ENCODE results near the gene PCDHB7. TPM values are rescaled to one million over a fixed set of nuclear protein-coding genes. Genes with fewer than 3 reads are reported as not detected.
"Not testable (repeated sequence)": the region's sequence is repeated elsewhere in the genome, so short reads cannot be mapped to it uniquely, and the experiment has no call there.

PCDHB7 gene
- total and polyA plus RNA-seq, 2 donors = 2.6 to 3.2 TPM

- Histone ChIP-seq H3K4me3 (ENCODE audit: low read depth, low read length) (peak within 1 kb of the TSS; percentile 29), H3K4me1 (ENCODE audit: insufficient read depth) (no peaks in the 10 kb centered on the region), H3K27ac (ENCODE audit: low read depth) (no peak within 1 kb of the TSS), H3K36me3 (ENCODE audit: insufficient read depth) (no peaks in the 10 kb centered on the region)
- DNase-seq (ENCODE audit: extremely low spot score) = no peak
- 23% methylated on average over 15 of the region's 15 CpGs for WGBS
Observed at GRCh38 chr5:141223112-141223783, 50.8 kb downstream of the PCDHB7 start, which contains the start of gene PCDHB14. PCDHB14 (plus strand) TSS chr5:141223343; CDS start chr5:141223506, 163 bp downstream.

GRCh38 chr5:141224844-141225243, 52.4 kb downstream of the PCDHB7 start:
- WGBS = 22% methylated on average over 34 of the region's 40 CpGs
- not testable (repeated sequence) for H3K4me3 ChIP-seq (ENCODE audit: low read depth, low read length)

GRCh38 chr5:141225421-141225820, 53.0 kb downstream of the PCDHB7 start:
- H3K4me3 ChIP-seq (ENCODE audit: low read depth, low read length) = not testable (repeated sequence)
- WGBS = 33% methylated on average over 25 of the region's 30 CpGs

More at GRCh38 chr5:141224844-141225243, 52.4 kb downstream of the PCDHB7 start:
- H3K36me3 ChIP-seq (ENCODE audit: insufficient read depth); DNase-seq (ENCODE audit: extremely low spot score); H3K4me1 ChIP-seq (ENCODE audit: insufficient read depth); H3K27ac ChIP-seq (ENCODE audit: low read depth): not testable (repeated sequence)

More at GRCh38 chr5:141225421-141225820, 53.0 kb downstream of the PCDHB7 start:
- H3K27ac ChIP-seq (ENCODE audit: low read depth); H3K36me3 ChIP-seq (ENCODE audit: insufficient read depth); H3K4me1 ChIP-seq (ENCODE audit: insufficient read depth); DNase-seq (ENCODE audit: extremely low spot score): not testable (repeated sequence)

Other genes with a start within 250 kb of the PCDHB7 start
Only the 30 nearest of the 37 such genes appear.
- gene PCDHAC2, start 206.2 kb upstream of the PCDHB7 start, total RNA-seq = 3.0 TPM
- gene PCDHAC2, start 206.2 kb upstream of the PCDHB7 start, polyA plus RNA-seq = 0.67 TPM
- 0.16 TPM for gene PCDHB1, start 121.3 kb upstream of the PCDHB7 start, total RNA-seq
- 0.01 TPM for gene PCDHB1, start 121.3 kb upstream of the PCDHB7 start, polyA plus RNA-seq
- gene PCDHB2, start 78.0 kb upstream of the PCDHB7 start, total RNA-seq = 3.4 TPM
- gene PCDHB2, start 78.0 kb upstream of the PCDHB7 start, polyA plus RNA-seq = 3.4 TPM
- gene PCDHB3, start 72.2 kb upstream of the PCDHB7 start, total RNA-seq = 4.6 TPM
- gene PCDHB3, start 72.2 kb upstream of the PCDHB7 start, polyA plus RNA-seq = 1.3 TPM
- 3.8 TPM for gene PCDHB4, start 50.8 kb upstream of the PCDHB7 start, total RNA-seq
- gene PCDHB4, start 50.8 kb upstream of the PCDHB7 start, polyA plus RNA-seq = 6.2 TPM
- 7.0 TPM for gene PCDHB5, start 37.4 kb upstream of the PCDHB7 start, total RNA-seq
- gene PCDHB5, start 37.4 kb upstream of the PCDHB7 start, polyA plus RNA-seq = 9.0 TPM
- gene PCDHB6, start 22.6 kb upstream of the PCDHB7 start, total RNA-seq = 1.1 TPM
- 1.1 TPM for gene PCDHB6, start 22.6 kb upstream of the PCDHB7 start, polyA plus RNA-seq
- gene PCDHB8, start 5.1 kb downstream of the PCDHB7 start, total RNA-seq = 1.6 TPM
- 1.0 TPM for gene PCDHB8, start 5.1 kb downstream of the PCDHB7 start, polyA plus RNA-seq
- 3.3 TPM for gene PCDHB16, start 9.7 kb downstream of the PCDHB7 start, total RNA-seq
- gene PCDHB16, start 9.7 kb downstream of the PCDHB7 start, polyA plus RNA-seq = 2.4 TPM
- gene PCDHB9, start 14.5 kb downstream of the PCDHB7 start, total RNA-seq = 2.4 TPM
- 1.2 TPM for gene PCDHB9, start 14.5 kb downstream of the PCDHB7 start, polyA plus RNA-seq
- gene PCDHB10, start 19.7 kb downstream of the PCDHB7 start, total RNA-seq = 5.0 TPM
- gene PCDHB10, start 19.7 kb downstream of the PCDHB7 start, polyA plus RNA-seq = 5.1 TPM
- gene PCDHB11, start 27.0 kb downstream of the PCDHB7 start, total RNA-seq = 7.3 TPM
- 2.8 TPM for gene PCDHB11, start 27.0 kb downstream of the PCDHB7 start, polyA plus RNA-seq
- 6.9 TPM for gene PCDHB12, start 36.1 kb downstream of the PCDHB7 start, total RNA-seq
- 3.4 TPM for gene PCDHB12, start 36.1 kb downstream of the PCDHB7 start, polyA plus RNA-seq
- 5.9 TPM for gene PCDHB13, start 41.3 kb downstream of the PCDHB7 start, total RNA-seq
- 2.5 TPM for gene PCDHB13, start 41.3 kb downstream of the PCDHB7 start, polyA plus RNA-seq
- 10.1 TPM for gene PCDHB14, start 50.7 kb downstream of the PCDHB7 start, total RNA-seq
- gene PCDHB14, start 50.7 kb downstream of the PCDHB7 start, polyA plus RNA-seq = 8.2 TPM
- gene PCDHB15, start 72.8 kb downstream of the PCDHB7 start, total RNA-seq = 7.8 TPM
- gene PCDHB15, start 72.8 kb downstream of the PCDHB7 start, polyA plus RNA-seq = 7.3 TPM
- gene SLC25A2, start 131.4 kb downstream of the PCDHB7 start, total RNA-seq = 0.69 TPM
- not detected for gene SLC25A2, start 131.4 kb downstream of the PCDHB7 start, polyA plus RNA-seq
- 85.9 TPM for gene TAF7, start 148.1 kb downstream of the PCDHB7 start, total RNA-seq
- 100 TPM for gene TAF7, start 148.1 kb downstream of the PCDHB7 start, polyA plus RNA-seq
- gene PCDHGA1, start 157.9 kb downstream of the PCDHB7 start, total RNA-seq = 1.2 TPM
- gene PCDHGA1, start 157.9 kb downstream of the PCDHB7 start, polyA plus RNA-seq = 1.2 TPM
- gene PCDHGA2, start 166.1 kb downstream of the PCDHB7 start, total RNA-seq = 5.7 TPM
- 4.1 TPM for gene PCDHGA2, start 166.1 kb downstream of the PCDHB7 start, polyA plus RNA-seq
- 4.6 TPM for gene PCDHGA3, start 171.2 kb downstream of the PCDHB7 start, total RNA-seq
- gene PCDHGA3, start 171.2 kb downstream of the PCDHB7 start, polyA plus RNA-seq = 1.6 TPM
- 5.7 TPM for gene PCDHGB1, start 177.5 kb downstream of the PCDHB7 start, total RNA-seq
- 0.47 TPM for gene PCDHGB1, start 177.5 kb downstream of the PCDHB7 start, polyA plus RNA-seq
- gene PCDHGA4, start 182.4 kb downstream of the PCDHB7 start, total RNA-seq = 5.8 TPM
- gene PCDHGA4, start 182.4 kb downstream of the PCDHB7 start, polyA plus RNA-seq = 2.2 TPM
- 7.9 TPM for gene PCDHGB2, start 187.3 kb downstream of the PCDHB7 start, total RNA-seq
- gene PCDHGB2, start 187.3 kb downstream of the PCDHB7 start, polyA plus RNA-seq = 2.2 TPM
- gene PCDHGA5, start 191.5 kb downstream of the PCDHB7 start, total RNA-seq = 7.0 TPM
- gene PCDHGA5, start 191.5 kb downstream of the PCDHB7 start, polyA plus RNA-seq = 2.6 TPM
- 7.3 TPM for gene PCDHGB3, start 197.6 kb downstream of the PCDHB7 start, total RNA-seq
- gene PCDHGB3, start 197.6 kb downstream of the PCDHB7 start, polyA plus RNA-seq = 1.4 TPM
- gene PCDHGA6, start 201.2 kb downstream of the PCDHB7 start, total RNA-seq = 9.6 TPM
- gene PCDHGA6, start 201.2 kb downstream of the PCDHB7 start, polyA plus RNA-seq = 3.7 TPM
- 6.9 TPM for gene PCDHGA7, start 210.1 kb downstream of the PCDHB7 start, total RNA-seq
- 1.9 TPM for gene PCDHGA7, start 210.1 kb downstream of the PCDHB7 start, polyA plus RNA-seq
- 11.7 TPM for gene PCDHGB4, start 215.1 kb downstream of the PCDHB7 start, total RNA-seq
- 2.4 TPM for gene PCDHGB4, start 215.1 kb downstream of the PCDHB7 start, polyA plus RNA-seq
- 9.1 TPM for gene PCDHGA8, start 220.0 kb downstream of the PCDHB7 start, total RNA-seq
- 0.25 TPM for gene PCDHGA8, start 220.0 kb downstream of the PCDHB7 start, polyA plus RNA-seq

All from urinary bladder (tissue), 4 donors.